ENCODE results near the gene MYH7B.

MYH7B gene

GRCh38 chr20:34943808-34944567 is 11.7 kb upstream of the MYH7B start:
- no peak for DNase-seq (ENCODE audit: low read depth, low spot score)
- peak overlapping the region; percentile 93 for H3K27ac ChIP-seq

GRCh38 chr20:34945315-34946077 is 10.2 kb upstream of the MYH7B start:
- no peak for DNase-seq (ENCODE audit: low read depth, low spot score)

GRCh38 chr20:34946661-34947060 is 9.0 kb upstream of the MYH7B start:
- peak overlapping the region; percentile 93 for H3K27ac ChIP-seq
- no peak for DNase-seq (ENCODE audit: low read depth, low spot score)

More at GRCh38 chr20:34945315-34946077, 10.2 kb upstream of the MYH7B start:
- peak overlapping the region; percentile 93 for H3K27ac ChIP-seq

GRCh38 chr20:34947336-34947735 is 8.3 kb upstream of the MYH7B start:
- no peak for DNase-seq (ENCODE audit: low read depth, low spot score)
- peak overlapping the region; percentile 93 for H3K27ac ChIP-seq

GRCh38 chr20:34948030-34948429 is 7.6 kb upstream of the MYH7B start:
- peak overlapping the region; percentile 93 for H3K27ac ChIP-seq
- no peak for DNase-seq (ENCODE audit: low read depth, low spot score)

- H3K27ac ChIP-seq, result peak overlapping the region; percentile 93
Observed at GRCh38 chr20:34949120-34949519, 6.5 kb upstream of the MYH7B start.

GRCh38 chr20:34951252-34951651 is 4.4 kb upstream of the MYH7B start:
- DNase-seq (ENCODE audit: low read depth, low spot score), result no peak
- peak overlapping the region; percentile 2 for H3K27ac ChIP-seq

More at GRCh38 chr20:34949120-34949519, 6.5 kb upstream of the MYH7B start:
- DNase-seq (ENCODE audit: low read depth, low spot score), result no peak

- no peak for DNase-seq (ENCODE audit: low read depth, low spot score)
- H3K27ac ChIP-seq, result peak overlapping the region; percentile 2
Observed at GRCh38 chr20:34951652-34952051, 4.0 kb upstream of the MYH7B start.

GRCh38 chr20:34952671-34953070 is 3.0 kb upstream of the MYH7B start:
- DNase-seq (ENCODE audit: low read depth, low spot score), result no peak
- H3K27ac ChIP-seq, result peak overlapping the region; percentile 2

GRCh38 chr20:34953960-34954359 is 1.7 kb upstream of the MYH7B start:
- no peak overlapping the region for H3K27ac ChIP-seq
- no peak for DNase-seq (ENCODE audit: low read depth, low spot score)

- H3K27ac ChIP-seq, result peak overlapping the region; percentile 86
- no peak for DNase-seq (ENCODE audit: low read depth, low spot score)
Observed at GRCh38 chr20:34954904-34955230, 801 bp upstream of the MYH7B start.

- H3K27ac ChIP-seq, result peak overlapping the region; percentile 86
Observed at GRCh38 chr20:34956041-34956458, 382 bp downstream of the MYH7B start.

GRCh38 chr20:34956751-34957472 is 1.2 kb downstream of the MYH7B start:
- no peak for DNase-seq (ENCODE audit: low read depth, low spot score)
- no peak overlapping the region for H3K27ac ChIP-seq

More at GRCh38 chr20:34956041-34956458, 382 bp downstream of the MYH7B start:
- no peak for DNase-seq (ENCODE audit: low read depth, low spot score)

- no peak for DNase-seq (ENCODE audit: low read depth, low spot score)
- no peak overlapping the region for H3K27ac ChIP-seq
Observed at GRCh38 chr20:34964486-34964885, 8.8 kb downstream of the MYH7B start.

GRCh38 chr20:34965051-34965450 is 9.4 kb downstream of the MYH7B start:
- no peak for DNase-seq (ENCODE audit: low read depth, low spot score)
- H3K27ac ChIP-seq, result no peak overlapping the region

GRCh38 chr20:34967421-34967820 is 11.8 kb downstream of the MYH7B start:
- DNase-seq (ENCODE audit: low read depth, low spot score), result no peak
- no peak overlapping the region for H3K27ac ChIP-seq

- no peak overlapping the region for H3K27ac ChIP-seq
- DNase-seq (ENCODE audit: low read depth, low spot score), result no peak
Observed at GRCh38 chr20:34968042-34968775, 12.5 kb downstream of the MYH7B start.

- H3K27ac ChIP-seq, result no peak overlapping the region
- no peak for DNase-seq (ENCODE audit: low read depth, low spot score)
Observed at GRCh38 chr20:34970193-34970840, 14.6 kb downstream of the MYH7B start.

- no peak overlapping the region for H3K27ac ChIP-seq
- DNase-seq (ENCODE audit: low read depth, low spot score), result no peak
Observed at GRCh38 chr20:34970846-34971560, 15.3 kb downstream of the MYH7B start.

Data from epithelial cell of prostate (primary cell).